GM21737 (cell line): ENCODE results near the gene USP32.
"Not testable (repeated sequence)": the region's sequence is repeated elsewhere in the genome, so short reads cannot be mapped to it uniquely, and the experiment has no call there.

Experiments
- ATAC-seq: cut with Tn5 transposase; IDR thresholded peaks from one replicate; pipeline ENCODE4 v1.9.1; 2021; ENCODE audit warnings: mild to moderate bottlenecking, moderate library complexity; ENCODE audit not compliant: unreplicated experiment

The USP32 gene

DNA sequence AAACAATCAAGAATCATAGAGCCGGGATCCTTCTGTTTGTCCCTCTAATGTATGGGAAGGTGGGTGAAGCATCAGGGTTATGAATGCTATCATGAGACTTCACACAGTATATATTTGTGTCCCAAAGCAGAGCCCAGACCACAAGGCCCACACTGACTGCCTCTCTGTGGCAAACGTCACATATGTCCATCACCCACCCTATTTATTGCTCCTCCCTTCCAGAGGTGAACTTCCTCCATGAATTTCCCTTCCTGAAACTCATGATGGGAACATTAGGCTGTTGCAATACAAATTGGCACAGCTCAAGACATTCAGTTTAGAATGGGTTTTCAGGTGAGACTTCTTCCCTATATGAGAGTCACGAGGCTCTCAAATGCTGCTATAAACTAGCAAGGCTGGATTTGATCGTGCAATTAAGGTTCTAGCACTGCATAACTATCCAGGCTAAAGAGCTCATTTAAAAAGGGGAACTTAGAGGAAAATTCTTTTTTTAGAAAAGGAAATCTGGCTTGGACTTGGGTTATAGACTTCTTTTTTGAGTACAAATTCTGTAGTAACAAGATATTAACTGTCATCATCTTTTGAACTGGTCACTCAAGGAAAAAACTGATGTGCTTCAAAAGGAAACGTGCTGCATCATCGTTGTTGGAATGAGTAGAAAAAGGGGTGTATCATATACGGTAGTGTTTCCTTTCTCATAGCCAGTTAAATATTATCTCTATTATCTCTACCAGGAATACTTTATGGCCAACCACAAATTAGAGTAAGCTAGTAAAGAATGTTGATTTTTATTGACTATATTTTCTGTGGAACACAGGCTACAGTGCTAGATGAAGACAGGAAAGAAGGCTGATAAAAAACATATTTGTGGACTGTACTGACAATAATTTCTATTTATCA, 204.8 kb downstream of the USP32 start:
- ATAC-seq = not testable (repeated sequence)

DNA sequence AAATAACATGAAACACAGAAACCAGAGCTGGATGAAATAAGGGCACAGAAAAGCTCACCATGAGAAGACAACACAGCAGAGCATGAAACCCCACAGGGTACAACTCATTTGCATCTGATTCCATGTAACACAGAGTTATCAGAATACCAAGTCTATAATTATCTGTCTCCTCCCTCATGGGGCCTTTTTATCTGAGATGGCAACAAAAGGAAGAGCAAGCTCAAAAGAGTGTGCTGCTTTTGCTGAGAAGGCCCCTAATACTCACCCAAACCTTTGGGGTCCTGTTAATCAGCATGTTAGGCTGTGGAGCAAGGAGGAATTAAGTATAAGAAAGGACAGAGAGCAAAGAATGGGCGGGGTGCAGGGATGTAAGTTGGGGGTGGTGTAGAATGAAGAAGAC, 205.6 kb downstream of the USP32 start:
- not testable (repeated sequence) for ATAC-seq

GRCh38 chr17:60180380-60180779, 211.6 kb downstream of the USP32 start:
- ATAC-seq = not testable (repeated sequence)

GRCh38 chr17:60178180-60178579, 213.8 kb downstream of the USP32 start:
- ATAC-seq = not testable (repeated sequence)

- not testable (repeated sequence) for ATAC-seq
Measured at GRCh38 chr17:60176763-60177162, 215.2 kb downstream of the USP32 start.

- not testable (repeated sequence) for ATAC-seq
Measured at GRCh38 chr17:60174767-60175166, 217.2 kb downstream of the USP32 start.

DNA sequence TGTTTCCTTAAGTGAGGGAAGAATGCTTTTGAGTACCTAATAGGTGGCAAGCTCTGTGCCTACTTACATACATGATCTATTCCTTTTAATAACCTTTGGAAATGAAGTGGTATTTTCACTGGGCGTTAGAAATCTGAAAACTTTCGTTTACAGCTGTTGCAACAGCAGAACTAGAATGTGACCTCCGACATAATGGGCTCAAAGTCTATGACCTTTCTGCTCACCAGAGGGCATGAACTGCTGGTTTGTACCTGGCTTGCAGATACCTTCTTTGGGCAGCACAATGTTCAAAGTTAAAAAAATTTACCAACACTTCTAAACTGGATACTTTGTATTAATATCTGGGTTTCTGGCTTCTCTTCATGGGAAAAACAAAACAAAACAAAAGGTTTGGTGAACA, 217.9 kb downstream of the USP32 start:
- no peak for ATAC-seq

- no peak for ATAC-seq
Measured at GRCh38 chr17:60173304-60173819, 218.6 kb downstream of the USP32 start.

DNA sequence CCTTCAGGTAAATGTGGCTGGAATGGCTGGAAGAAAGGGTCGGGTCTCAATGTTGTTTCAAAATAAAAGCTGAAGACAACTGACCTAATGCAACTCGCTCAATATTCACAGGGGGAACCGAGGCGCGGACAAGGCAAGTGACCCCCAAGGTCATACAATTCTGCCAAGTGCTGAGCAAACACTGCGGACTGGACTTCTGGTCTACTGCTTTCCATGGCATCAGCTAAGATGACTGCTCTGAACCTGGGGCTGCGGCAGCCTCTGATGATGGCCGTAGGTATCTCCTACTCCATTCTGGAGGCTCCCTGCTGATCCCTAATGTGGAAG, 220.2 kb downstream of the USP32 start:
- no peak for ATAC-seq

DNA sequence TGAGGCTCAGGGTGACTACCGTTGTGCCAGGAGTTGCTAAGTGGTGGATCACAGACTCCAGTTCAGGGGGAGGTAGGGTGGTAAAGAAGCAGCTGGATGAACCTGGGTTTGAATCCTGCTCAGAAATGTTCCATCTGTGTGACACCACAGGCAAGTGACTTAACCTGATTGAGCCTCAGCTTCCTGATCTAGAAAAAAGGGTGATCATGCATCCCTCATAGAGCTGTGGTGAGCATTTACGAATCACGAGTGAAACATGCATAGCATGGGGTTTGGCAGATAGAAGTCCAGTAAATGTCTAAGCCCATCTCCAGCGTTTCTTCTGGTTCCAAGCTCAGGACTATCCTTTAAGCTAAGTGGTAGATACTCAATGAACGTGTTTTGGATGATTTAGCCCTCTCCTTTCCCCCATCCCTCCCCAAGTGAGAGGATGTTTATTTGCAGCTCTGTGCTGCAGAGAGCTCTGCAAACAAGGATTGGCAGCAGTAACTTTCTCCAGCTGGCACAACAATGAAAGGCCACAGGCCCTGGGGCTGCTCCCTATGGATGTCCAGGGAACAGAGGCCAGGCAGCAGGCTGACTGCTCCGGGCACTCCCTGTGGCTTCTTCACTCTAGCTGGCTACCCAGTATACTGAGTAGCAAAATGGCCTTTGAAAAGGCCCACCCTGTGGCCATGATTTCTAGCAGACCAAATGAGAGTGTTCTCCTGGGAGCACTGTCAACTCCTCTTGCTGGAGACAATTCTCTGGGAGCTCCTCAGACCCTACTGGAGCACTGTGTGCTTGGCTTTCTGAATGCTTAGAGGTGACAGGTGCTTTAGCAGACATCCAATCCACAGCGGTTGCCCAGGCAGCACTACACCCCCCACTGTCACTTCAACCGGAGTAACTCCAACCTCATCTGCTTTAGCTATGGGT, 220.8 kb downstream of the USP32 start:
- ATAC-seq = no peak

GRCh38 chr17:60169921-60170817, 221.8 kb downstream of the USP32 start:
- no peak for ATAC-seq

- no peak for ATAC-seq
Measured at GRCh38 chr17:60168654-60169053, 223.3 kb downstream of the USP32 start.

- no peak for ATAC-seq
Measured at GRCh38 chr17:60167065-60167741, 224.7 kb downstream of the USP32 start.

DNA sequence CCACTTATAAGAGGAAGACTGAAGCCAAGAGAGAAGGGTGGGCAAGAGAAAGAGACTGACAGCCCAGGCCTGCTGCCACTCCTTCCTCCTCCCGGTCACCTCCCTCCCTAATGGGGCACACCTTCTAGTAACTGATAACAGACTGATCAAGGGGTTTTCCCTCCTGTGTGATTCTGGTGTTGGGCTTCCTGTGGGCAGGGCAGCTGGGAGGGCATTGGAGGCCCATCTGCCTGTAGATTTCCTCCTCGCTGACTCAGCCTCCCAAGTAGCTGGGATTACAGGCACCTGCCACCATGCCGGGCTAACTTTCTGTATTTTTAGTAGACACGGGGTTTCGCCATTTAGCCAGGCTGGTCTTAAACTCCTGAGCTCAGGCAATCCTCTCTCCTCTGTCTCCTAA, 226.0 kb downstream of the USP32 start:
- ATAC-seq = no peak

GRCh38 chr17:60165223-60165622, 226.7 kb downstream of the USP32 start:
- no peak for ATAC-seq

- no peak for ATAC-seq
Measured at GRCh38 chr17:60164697-60165096, 227.2 kb downstream of the USP32 start.

DNA sequence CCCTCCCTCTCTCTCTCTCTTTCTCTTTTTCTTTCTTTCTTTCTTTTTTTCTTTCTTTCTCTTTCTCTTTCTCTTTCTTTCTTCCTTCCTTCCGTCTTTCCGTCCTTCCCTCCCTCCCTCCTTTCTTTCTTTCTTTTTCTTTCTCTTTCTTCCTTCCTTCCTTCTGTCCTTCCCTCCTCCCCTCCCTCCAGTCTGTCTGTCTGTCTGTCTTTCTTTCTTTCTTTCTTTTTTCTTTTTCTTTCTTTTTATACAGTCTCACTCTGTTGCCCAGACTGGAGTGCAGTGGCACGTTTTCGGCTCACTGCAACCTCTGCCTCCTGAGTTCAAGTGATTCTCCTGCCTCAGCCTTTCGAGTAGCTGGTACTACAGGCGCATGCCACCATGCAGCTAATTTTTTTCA, 227.8 kb downstream of the USP32 start:
- no peak for ATAC-seq

DNA sequence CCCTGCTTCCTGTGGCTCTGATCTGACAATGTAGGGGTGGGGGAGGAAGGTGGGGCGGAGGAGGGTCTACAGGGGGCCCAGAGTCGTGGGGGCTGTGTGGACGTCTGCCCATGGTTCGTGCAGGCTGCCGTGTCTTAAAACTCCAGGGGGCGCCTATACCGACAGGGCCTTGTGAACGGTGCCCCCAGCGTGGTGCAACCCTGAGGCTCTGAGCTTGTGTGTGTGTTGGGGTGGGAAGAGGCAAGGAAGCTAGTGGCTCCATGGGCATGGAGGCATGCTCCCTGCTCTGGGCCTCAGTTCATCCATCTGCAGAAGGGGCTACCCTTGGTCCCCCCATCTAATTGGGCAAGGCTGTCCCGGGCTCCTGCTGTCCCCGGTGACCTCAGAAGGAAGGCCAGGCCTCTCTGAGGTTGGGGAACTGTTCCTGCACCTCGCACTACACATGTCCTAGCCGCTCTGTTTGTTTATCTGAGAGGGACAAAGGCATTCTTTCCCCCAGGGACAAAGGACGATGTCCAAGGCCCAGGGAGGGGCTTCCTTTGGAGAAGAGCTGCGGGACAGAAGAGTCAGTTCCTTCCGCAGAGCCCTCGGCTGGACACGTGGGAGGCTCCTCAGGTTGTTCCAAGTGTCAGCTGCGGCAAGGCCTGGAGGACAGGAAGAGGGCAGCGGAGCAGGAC, 228.7 kb downstream of the USP32 start:
- ATAC-seq = no peak

- ATAC-seq = no peak
Measured at GRCh38 chr17:60161598-60162330, 230.2 kb downstream of the USP32 start.
